Lung (tissue), 12 donors: Measurements from ENCODE around the gene EPB41. TPM values are rescaled to one million over a fixed set of nuclear protein-coding genes. Genes with fewer than 3 reads are reported as not detected.

Experiments used
- ATAC-seq: fragments of 200-7000 bp; cut with Tn5 transposase; one replicate; pipeline ENCODE4 v1.9.1; 2020; ENCODE audit warnings: moderate number of reproducible peaks; ENCODE audit not compliant: insufficient read depth, low FRiP score
- DNase-seq, 3 donors: peaks; one replicate each; pipeline ENCODE4 v3.0.0-alpha.2; 2013 to 2017
- H3K27ac ChIP-seq, 2 donors: one replicate each; pipeline ENCODE4 v1.5.1; 2013; ENCODE audit warnings: mild to moderate bottlenecking in 2 of 2, moderate library complexity in 2 of 2, control low read depth in 1 of 2, inconsistent platforms in 1 of 2, low read depth in 1 of 2, low read length in 1 of 2
- H3K27me3 ChIP-seq, 3 donors: one replicate each; pipeline ENCODE4 v1.5.1; 2013; ENCODE audit warnings: low read length in 2 of 3; ENCODE audit not compliant: control insufficient read depth in 3 of 3, insufficient read depth in 3 of 3
- H3K36me3 ChIP-seq, 4 donors: one replicate each; pipeline ENCODE4 v1.5.1; 2013; ENCODE audit warnings: low read length in 4 of 4, mild to moderate bottlenecking in 1 of 4, moderate library complexity in 1 of 4; ENCODE audit not compliant: control insufficient read depth in 4 of 4, insufficient read depth in 4 of 4
- H3K4me1 ChIP-seq, 5 donors: one replicate each; pipeline ENCODE4 v1.5.1; 2013; ENCODE audit warnings: low read length in 5 of 5, mild to moderate bottlenecking in 2 of 5, moderate library complexity in 1 of 5; ENCODE audit not compliant: control insufficient read depth in 5 of 5, insufficient read depth in 5 of 5
- H3K4me3 ChIP-seq: one replicate; pipeline ENCODE4 v1.5.1; 2013; ENCODE audit warnings: mild to moderate bottlenecking, control low read depth, moderate library complexity
- H3K9ac ChIP-seq, 2 donors: one replicate each; pipeline ENCODE4 v1.5.1; 2013; ENCODE audit warnings: low read length in 2 of 2, control low read depth in 1 of 2; ENCODE audit not compliant: insufficient read depth in 1 of 2
- H3K9me3 ChIP-seq, 4 donors: one replicate each; pipeline ENCODE4 v1.5.1; 2013; ENCODE audit warnings: low read length in 3 of 4, mild to moderate bottlenecking in 1 of 4, moderate library complexity in 1 of 4; ENCODE audit not compliant: control insufficient read depth in 4 of 4, insufficient read depth in 3 of 4
- CTCF ChIP-seq: IDR thresholded peaks from 2 replicates; pipeline ENCODE4 v1.5.1; 2012; ENCODE audit warnings: mild to moderate bottlenecking; ENCODE audit errors: control extremely low read depth, extremely low read depth
- WGBS, 2 donors: extraction: QIAGEN DNeasy Blood & Tissue Kit; methylation state at CpG; one replicate each; pipeline ENCODE4 v1.1.7; 2013; 5-methylcytosine and 5-hydroxymethylcytosine counted together
- polyA plus RNA-seq, 2 donors: library from polyadenylated mRNA; stranded (reverse); fragments of 200-250 nt; gene quantifications; one replicate each; pipeline ENCODE4 v1.2.1, GENCODE V29; 2013
- total RNA-seq, 2 donors: library from RNA; depleted of rRNA in 1 of 2; stranded (reverse); fragments of >200 nt in 1 of 2; gene quantifications; one replicate each; pipeline ENCODE4 v1.2.1, GENCODE V29; 2014 to 2021
- donor health status: control.
- donor health status: control.
- donor health status: Bipolar disorder and iron deficiency.
- donor health status: healthy.
- donor health status: DM: yes; HTN: yes; CAD: no.

Gene EPB41
- total and polyA plus RNA-seq, 4 donors: 10.4 to 69.0 (median 33.3) TPM

GRCh38 chr1:29050166-29050565 lies 135.8 kb downstream of the EPB41 start:
- no peak for DNase-seq
- 90 to 100% methylated on average over 1 of the region's 1 CpG for WGBS, 2 donors
- H3K27me3 ChIP-seq: no peaks in the 10 kb centered on the region
- no peak for ATAC-seq
- no peak overlapping the region for H3K4me3 ChIP-seq
- no peak for TF ChIP-seq CTCF
- no peaks in the 10 kb centered on the region for H3K4me1 ChIP-seq
- H3K9me3 ChIP-seq: no peaks in the 10 kb centered on the region
- no peak overlapping the region for H3K9ac ChIP-seq
- H3K27ac ChIP-seq: no peak overlapping the region
- peaks cover 0 to 4% (median 1%) of the 10 kb centered on the region in 4 donors for H3K36me3 ChIP-seq

DNA sequence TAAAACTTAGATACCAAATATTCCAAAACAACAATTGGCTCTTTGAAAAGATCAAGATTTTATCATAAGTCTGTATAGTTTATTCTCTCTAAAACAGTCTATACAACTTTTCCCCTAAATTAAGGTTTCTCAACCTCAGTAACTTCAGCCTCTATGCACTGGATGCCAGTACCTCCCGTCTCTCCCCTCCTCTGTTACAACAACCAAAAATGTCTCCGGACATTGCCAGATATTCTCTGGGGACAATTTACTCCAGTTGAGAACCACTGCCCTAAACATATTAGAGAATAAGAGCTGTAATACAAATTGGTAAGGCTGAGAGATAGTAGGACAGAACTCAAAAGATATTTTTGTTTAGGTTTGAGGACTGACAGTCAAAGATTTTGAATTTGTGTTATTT lies 137.7 kb downstream of the EPB41 start:
- no peaks in the 10 kb centered on the region for H3K9me3 ChIP-seq
- no peak overlapping the region for H3K4me3 ChIP-seq
- ATAC-seq (no peak), DNase-seq (no peak)
- no peaks in the 10 kb centered on the region for H3K4me1 ChIP-seq
- H3K36me3 ChIP-seq: peaks cover 0 to 6% (median 1%) of the 10 kb centered on the region in 4 donors
- no peak overlapping the region for H3K9ac ChIP-seq
- no peak overlapping the region for H3K27ac ChIP-seq
- H3K27me3 ChIP-seq: no peaks in the 10 kb centered on the region
- WGBS, 2 donors: 69 to 88% methylated on average over 2 of the region's 2 CpGs
- TF ChIP-seq CTCF: no peak

DNA sequence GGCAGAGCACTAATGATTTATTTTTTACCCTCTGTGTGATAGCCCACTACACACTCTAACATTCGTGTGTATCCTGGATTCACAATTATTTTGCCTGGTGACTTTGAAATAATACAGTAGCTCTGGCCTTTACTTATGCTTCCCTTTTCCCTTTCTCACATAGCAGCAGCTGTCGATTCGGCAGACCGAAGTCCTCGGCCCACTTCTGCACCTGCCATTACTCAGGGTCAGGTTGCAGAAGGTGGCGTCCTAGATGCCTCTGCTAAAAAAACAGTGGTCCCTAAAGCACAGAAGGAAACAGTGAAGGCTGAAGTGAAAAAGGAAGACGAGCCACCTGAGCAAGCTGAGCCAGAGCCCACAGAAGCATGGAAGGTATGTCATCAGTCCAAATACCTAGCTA lies 138.6 kb downstream of the EPB41 start:
- WGBS, 2 donors: 96 to 97% methylated on average over 7 of the region's 7 CpGs
- DNase-seq: no peak
- Histone ChIP-seq H3K27ac (no peak overlapping the region), H3K9ac (no peak overlapping the region), H3K27me3 (no peaks in the 10 kb centered on the region), H3K4me3 (no peak overlapping the region), H3K36me3 (peaks cover 0 to 6% (median under 1%) of the 10 kb centered on the region in 4 donors), H3K4me1 (no peaks in the 10 kb centered on the region), H3K9me3 (no peaks in the 10 kb centered on the region)
- ATAC-seq: no peak
- TF ChIP-seq CTCF: no peak

GRCh38 chr1:29055160-29055559 lies 140.8 kb downstream of the EPB41 start:
- Histone ChIP-seq H3K9ac (no peak overlapping the region), H3K27ac (no peak overlapping the region), H3K27me3 (no peaks in the 10 kb centered on the region), H3K4me1 (no peaks in the 10 kb centered on the region), H3K4me3 (no peak overlapping the region), H3K9me3 (no peaks in the 10 kb centered on the region), H3K36me3 (peaks cover 0 to 6% (median under 1%) of the 10 kb centered on the region in 4 donors)
- TF ChIP-seq CTCF: no peak
- ATAC-seq (no peak), DNase-seq (no peak)
- WGBS, 2 donors: 96 to 100% methylated on average over 1 of the region's 1 CpG
